ENCODE data around the gene CYP24A1.
A peak's percentile ranks its signal among the peaks of the same experiment; 100 is the strongest.

Gene CYP24A1

DNA sequence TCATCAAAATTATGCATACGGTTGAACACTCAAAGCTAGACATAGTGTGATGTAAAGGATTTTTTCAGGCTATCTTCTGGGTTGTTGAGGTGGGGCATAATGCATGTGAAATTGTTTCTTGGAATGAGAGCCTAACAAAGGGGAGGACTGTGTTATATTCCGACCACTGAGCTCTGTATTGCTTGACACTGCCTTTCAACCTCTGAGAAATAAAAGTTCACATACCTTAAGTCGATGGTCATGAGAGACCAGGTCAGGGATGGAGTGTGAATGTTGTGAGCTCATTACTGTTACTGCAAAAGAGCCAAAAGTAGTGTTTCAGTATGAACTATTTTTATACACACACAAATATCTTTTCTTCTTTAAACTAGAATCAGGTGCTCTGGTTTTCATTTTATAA, 39.1 kb upstream of the CYP24A1 start:
- no peak overlapping the region for H2AFZ ChIP-seq (ENCODE audit: low read length, unreplicated experiment)
- no peak overlapping the region for H3K4me3 ChIP-seq (ENCODE audit: low read depth, low read length)
- no peaks in the 10 kb centered on the region for H3K27me3 ChIP-seq (ENCODE audit: insufficient read depth, low read length)
- peaks cover 63% of the 10 kb centered on the region for H3K79me2 ChIP-seq (ENCODE audit: control insufficient read depth, insufficient read depth, low read length, unreplicated experiment)
- H3K4me1 ChIP-seq (ENCODE audit: control insufficient read depth, insufficient read depth, low read length, unreplicated experiment): peaks cover 23% of the 10 kb centered on the region
- no peak overlapping the region for H3K27ac ChIP-seq (ENCODE audit: low read depth, low read length)
- H3K36me3 ChIP-seq (ENCODE audit: insufficient read depth, low read length): peaks cover 8% of the 10 kb centered on the region

- no peak overlapping the region for H2AFZ ChIP-seq (ENCODE audit: low read length, unreplicated experiment)
- H3K27me3 ChIP-seq (ENCODE audit: insufficient read depth, low read length): no peaks in the 10 kb centered on the region
- H3K27ac ChIP-seq (ENCODE audit: low read depth, low read length): no peak overlapping the region
- peaks cover 63% of the 10 kb centered on the region for H3K79me2 ChIP-seq (ENCODE audit: control insufficient read depth, insufficient read depth, low read length, unreplicated experiment)
- no peak overlapping the region for H3K4me3 ChIP-seq (ENCODE audit: low read depth, low read length)
- H3K36me3 ChIP-seq (ENCODE audit: insufficient read depth, low read length): peaks cover 8% of the 10 kb centered on the region
- peaks cover 23% of the 10 kb centered on the region for H3K4me1 ChIP-seq (ENCODE audit: control insufficient read depth, insufficient read depth, low read length, unreplicated experiment)
These were observed 38.4 kb upstream of the CYP24A1 start for GRCh38 chr20:54212226-54212625.

DNA sequence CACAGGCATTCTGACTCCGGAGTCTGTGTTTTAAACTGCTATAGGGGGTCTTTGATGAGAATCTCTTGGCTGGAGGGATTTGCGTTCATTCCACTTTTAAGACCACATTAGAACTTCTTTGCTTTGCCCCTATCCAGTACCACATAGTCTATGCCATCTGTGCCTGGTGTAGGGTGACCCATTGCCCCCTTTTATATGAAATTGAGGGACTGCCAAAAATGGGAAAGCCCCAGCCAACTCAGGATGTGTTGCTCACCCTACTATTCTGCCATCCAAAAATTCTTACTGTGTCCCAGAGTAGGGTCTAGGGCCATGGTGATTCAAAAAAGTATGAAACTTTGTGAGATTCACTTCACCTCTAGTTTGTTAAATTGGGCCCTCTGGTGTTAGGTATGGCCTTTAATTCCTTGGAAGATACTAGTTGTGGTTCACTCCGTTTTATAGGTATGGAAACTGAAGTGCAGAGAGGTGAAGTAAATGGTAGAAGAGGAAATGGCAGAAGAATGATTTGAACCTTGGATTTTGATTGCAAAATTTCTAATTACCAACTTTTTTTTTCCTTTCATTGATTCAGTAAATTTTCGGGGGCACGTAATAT, 35.5 kb upstream of the CYP24A1 start:
- no peaks in the 10 kb centered on the region for H3K36me3 ChIP-seq (ENCODE audit: insufficient read depth, low read length)
- peak overlapping the region; percentile 86 for H3K4me3 ChIP-seq (ENCODE audit: low read depth, low read length)
- H2AFZ ChIP-seq (ENCODE audit: low read length, unreplicated experiment): no peak overlapping the region
- no peaks in the 10 kb centered on the region for H3K27me3 ChIP-seq (ENCODE audit: insufficient read depth, low read length)
- H3K79me2 ChIP-seq (ENCODE audit: control insufficient read depth, insufficient read depth, low read length, unreplicated experiment): peaks cover 53% of the 10 kb centered on the region
- H3K27ac ChIP-seq (ENCODE audit: low read depth, low read length): no peak overlapping the region
- H3K4me1 ChIP-seq (ENCODE audit: control insufficient read depth, insufficient read depth, low read length, unreplicated experiment): peaks cover 23% of the 10 kb centered on the region

GRCh38 chr20:54208548-54209176, 34.9 kb upstream of the CYP24A1 start:
- Histone ChIP-seq H3K4me3 (ENCODE audit: low read depth, low read length) (peak overlapping the region; percentile 86), H3K27ac (ENCODE audit: low read depth, low read length) (0 out of 2 replicates have a peak overlapping the region, but pooled peaks have one; percentile 88), H3K27me3 (ENCODE audit: insufficient read depth, low read length) (no peaks in the 10 kb centered on the region), H2AFZ (ENCODE audit: low read length, unreplicated experiment) (peak overlapping the region; percentile 96), H3K4me1 (ENCODE audit: control insufficient read depth, insufficient read depth, low read length, unreplicated experiment) (peaks cover 23% of the 10 kb centered on the region), H3K36me3 (ENCODE audit: insufficient read depth, low read length) (no peaks in the 10 kb centered on the region), H3K79me2 (ENCODE audit: control insufficient read depth, insufficient read depth, low read length, unreplicated experiment) (peaks cover 53% of the 10 kb centered on the region)

- Histone ChIP-seq H3K4me3 (ENCODE audit: low read depth, low read length) (peak within 1 kb of the TSS; percentile 86), H2AFZ (ENCODE audit: low read length, unreplicated experiment) (peak within 1 kb of the TSS; percentile 96), H3K79me2 (ENCODE audit: control insufficient read depth, insufficient read depth, low read length, unreplicated experiment) (peaks cover 47% of the 10 kb centered on the region), H3K27me3 (ENCODE audit: insufficient read depth, low read length) (no peaks in the 10 kb centered on the region), H3K36me3 (ENCODE audit: insufficient read depth, low read length) (no peaks in the 10 kb centered on the region), H3K4me1 (ENCODE audit: control insufficient read depth, insufficient read depth, low read length, unreplicated experiment) (peaks cover 23% of the 10 kb centered on the region), H3K27ac (ENCODE audit: low read depth, low read length) (peak within 1 kb of the TSS; percentile 88)
These were observed 34.2 kb upstream of the CYP24A1 start, which contains the start of gene PFDN4 for GRCh38 chr20:54207743-54208547. Gene PFDN4 (plus strand): TSS chr20:54208087. CDS start chr20:54208101, 14 bp downstream.

DNA sequence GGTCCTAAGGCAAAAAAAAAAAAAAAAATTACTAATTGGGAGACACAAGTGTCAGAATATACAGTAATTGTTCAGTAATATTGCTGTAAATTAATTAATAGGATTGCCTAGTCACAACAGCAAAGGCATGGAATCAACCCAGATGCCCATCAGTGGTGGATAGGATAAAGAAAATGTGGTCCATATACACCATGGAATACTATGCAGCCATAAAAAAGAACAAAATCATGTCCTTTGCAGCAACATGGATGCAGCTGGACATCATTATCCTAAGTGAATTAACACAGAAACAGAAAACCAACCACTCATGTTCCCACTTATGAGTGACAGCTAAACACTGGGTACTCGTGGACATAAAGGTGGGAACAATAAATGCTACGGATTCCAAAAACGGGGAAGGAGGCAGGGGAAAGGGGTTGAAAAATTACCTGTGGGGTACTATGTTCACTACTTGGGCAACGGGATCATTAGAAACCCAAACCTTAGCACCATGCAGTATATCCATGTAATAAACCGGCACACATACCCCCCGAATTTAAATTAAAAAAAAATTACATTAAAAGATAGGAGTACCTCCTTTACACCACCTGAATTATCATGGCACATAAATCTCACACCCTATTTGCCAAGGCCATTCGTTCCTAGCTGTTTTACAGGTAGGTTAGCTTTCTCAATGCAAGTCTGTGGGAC, 33.4 kb upstream of the CYP24A1 start:
- Histone ChIP-seq H3K79me2 (ENCODE audit: control insufficient read depth, insufficient read depth, low read length, unreplicated experiment) (peaks cover 40% of the 10 kb centered on the region), H3K4me1 (ENCODE audit: control insufficient read depth, insufficient read depth, low read length, unreplicated experiment) (peaks cover 17% of the 10 kb centered on the region), H3K4me3 (ENCODE audit: low read depth, low read length) (peak overlapping the region; percentile 86), H2AFZ (ENCODE audit: low read length, unreplicated experiment) (no peak overlapping the region), H3K27ac (ENCODE audit: low read depth, low read length) (no peak overlapping the region), H3K27me3 (ENCODE audit: insufficient read depth, low read length) (no peaks in the 10 kb centered on the region), H3K36me3 (ENCODE audit: insufficient read depth, low read length) (no peaks in the 10 kb centered on the region)

- H2AFZ ChIP-seq (ENCODE audit: low read length, unreplicated experiment): no peak overlapping the region
- H3K4me3 ChIP-seq (ENCODE audit: low read depth, low read length): no peak overlapping the region
- peaks cover 25% of the 10 kb centered on the region for H3K79me2 ChIP-seq (ENCODE audit: control insufficient read depth, insufficient read depth, low read length, unreplicated experiment)
- H3K27ac ChIP-seq (ENCODE audit: low read depth, low read length): no peak overlapping the region
- H3K4me1 ChIP-seq (ENCODE audit: control insufficient read depth, insufficient read depth, low read length, unreplicated experiment): peaks cover 11% of the 10 kb centered on the region
- H3K36me3 ChIP-seq (ENCODE audit: insufficient read depth, low read length): no peaks in the 10 kb centered on the region
- H3K27me3 ChIP-seq (ENCODE audit: insufficient read depth, low read length): no peaks in the 10 kb centered on the region; the same call in 1 of the 2 replicates
These were observed 31.7 kb upstream of the CYP24A1 start for GRCh38 chr20:54205450-54205849.

- no peak overlapping the region for H2AFZ ChIP-seq (ENCODE audit: low read length, unreplicated experiment)
- no peak overlapping the region for H3K27ac ChIP-seq (ENCODE audit: low read depth, low read length)
- no peaks in the 10 kb centered on the region for H3K36me3 ChIP-seq (ENCODE audit: insufficient read depth, low read length)
- H3K4me1 ChIP-seq (ENCODE audit: control insufficient read depth, insufficient read depth, low read length, unreplicated experiment): peaks cover 7% of the 10 kb centered on the region
- H3K79me2 ChIP-seq (ENCODE audit: control insufficient read depth, insufficient read depth, low read length, unreplicated experiment): peaks cover 15% of the 10 kb centered on the region
- no peak overlapping the region for H3K4me3 ChIP-seq (ENCODE audit: low read depth, low read length)
- H3K27me3 ChIP-seq (ENCODE audit: insufficient read depth, low read length): no peaks in the 10 kb centered on the region; the same call in 1 of the 2 replicates
These were observed 30.7 kb upstream of the CYP24A1 start for GRCh38 chr20:54204481-54204880.

GRCh38 chr20:54204063-54204462, 30.3 kb upstream of the CYP24A1 start:
- Histone ChIP-seq H3K4me3 (ENCODE audit: low read depth, low read length) (no peak overlapping the region), H3K27ac (ENCODE audit: low read depth, low read length) (no peak overlapping the region), H3K4me1 (ENCODE audit: control insufficient read depth, insufficient read depth, low read length, unreplicated experiment) (peaks cover 3% of the 10 kb centered on the region), H3K79me2 (ENCODE audit: control insufficient read depth, insufficient read depth, low read length, unreplicated experiment) (peaks cover 11% of the 10 kb centered on the region), H3K27me3 (ENCODE audit: insufficient read depth, low read length) (no peaks in the 10 kb centered on the region; the same call in 1 of the 2 replicates), H2AFZ (ENCODE audit: low read length, unreplicated experiment) (no peak overlapping the region), H3K36me3 (ENCODE audit: insufficient read depth, low read length) (no peaks in the 10 kb centered on the region)

DNA sequence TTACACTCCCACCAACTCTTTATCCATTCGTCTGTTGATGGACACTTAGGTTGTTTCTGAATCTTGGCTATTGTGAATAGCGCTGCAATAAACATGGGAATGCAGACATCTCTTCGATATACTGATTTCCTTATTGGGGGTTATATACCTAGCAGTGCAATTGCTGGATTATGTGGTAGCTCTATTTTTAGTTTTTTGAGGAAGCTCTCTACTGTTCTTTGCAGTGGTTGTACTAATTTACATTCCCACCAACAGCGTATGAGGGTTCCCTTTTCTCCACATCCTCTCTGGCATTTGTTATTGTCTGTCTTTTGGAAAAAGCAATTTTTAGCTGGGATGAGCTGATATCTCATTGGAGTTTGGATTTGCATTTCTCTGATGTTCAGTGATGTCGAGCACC, 29.5 kb upstream of the CYP24A1 start:
- no peak overlapping the region for H2AFZ ChIP-seq (ENCODE audit: low read length, unreplicated experiment)
- H3K27me3 ChIP-seq (ENCODE audit: insufficient read depth, low read length): no peaks in the 10 kb centered on the region; the same call in 1 of the 2 replicates
- no peak overlapping the region for H3K27ac ChIP-seq (ENCODE audit: low read depth, low read length)
- no peaks in the 10 kb centered on the region for H3K36me3 ChIP-seq (ENCODE audit: insufficient read depth, low read length)
- H3K4me3 ChIP-seq (ENCODE audit: low read depth, low read length): no peak overlapping the region
- peaks cover 3% of the 10 kb centered on the region for H3K79me2 ChIP-seq (ENCODE audit: control insufficient read depth, insufficient read depth, low read length, unreplicated experiment)
- no peaks in the 10 kb centered on the region for H3K4me1 ChIP-seq (ENCODE audit: control insufficient read depth, insufficient read depth, low read length, unreplicated experiment)
